Neural progenitor cell (in vitro differentiated cells): Measurements from ENCODE around the gene ZNF480. TPM values are rescaled to one million over a fixed set of nuclear protein-coding genes. Genes with fewer than 3 reads are reported as not detected.

Source experiments
- DNase-seq: peaks from one replicate; pipeline ENCODE4 v3.0.0-alpha.2; 2016; ENCODE audit warnings: low spot score
- H2AFZ ChIP-seq: fragments of 200-600 bp; sonication (generic); replicated peaks from 2 replicates; pipeline ENCODE4 v1.6.1; 2016; ENCODE audit warnings: antibody characterized with exemption
- H3F3A ChIP-seq: fragments of 200-600 bp; sonication (generic); 2 replicates; pipeline ENCODE4 v1.6.1; 2016; ENCODE audit warnings: antibody characterized with exemption, low read depth
- H3K27ac ChIP-seq: fragments of 200-600 bp; sonication (generic); 2 replicates; pipeline ENCODE4 v1.5.1; 2016; ENCODE audit warnings: mild to moderate bottlenecking
- H3K27me3 ChIP-seq: fragments of 200-600 bp; sonication (generic); 2 replicates; pipeline ENCODE4 v1.6.1; 2016; ENCODE audit warnings: mild to moderate bottlenecking, moderate library complexity
- H3K36me3 ChIP-seq: fragments of 200-600 bp; sonication (generic); 2 replicates; pipeline ENCODE4 v1.5.1; 2016
- H3K4me1 ChIP-seq: fragments of 200-600 bp; sonication (generic); 2 replicates; pipeline ENCODE4 v1.6.1; 2016; ENCODE audit warnings: mixed run types
- H3K4me2 ChIP-seq: fragments of 200-600 bp; sonication (generic); 2 replicates; pipeline ENCODE4 v1.6.1; 2016
- H3K4me3 ChIP-seq: fragments of 200-600 bp; sonication (generic); 2 replicates; pipeline ENCODE4 v1.5.1; 2016
- H3K79me2 ChIP-seq: fragments of 200-600 bp; sonication (generic); 2 replicates; pipeline ENCODE4 v1.6.1; 2016; ENCODE audit warnings: low read depth
- H3K9ac ChIP-seq: fragments of 200-600 bp; sonication (generic); 2 replicates; pipeline ENCODE4 v1.6.1; 2016
- H3K9me3 ChIP-seq: fragments of 200-600 bp; sonication (generic); 2 replicates; pipeline ENCODE4 v1.5.1; 2016; ENCODE audit warnings: low read depth
- H4K20me1 ChIP-seq: fragments of 200-600 bp; sonication (generic); 2 replicates; pipeline ENCODE4 v1.6.1; 2016; ENCODE audit warnings: low read depth
- H3K27ac Mint-ChIP-seq: 3 replicates; pipeline ENCODE4 v1.8.0; 2021; ENCODE audit warnings: mixed read lengths
- H3K27me3 Mint-ChIP-seq: 2 replicates; pipeline ENCODE4 v1.8.0; 2022; ENCODE audit warnings: low read depth, mild to moderate bottlenecking, inconsistent platforms, moderate library complexity, mixed read lengths; ENCODE audit not compliant: insufficient read depth
- H3K36me3 Mint-ChIP-seq: 3 replicates; pipeline ENCODE4 v1.8.0; 2021; ENCODE audit warnings: mixed read lengths
- H3K4me1 Mint-ChIP-seq: 3 replicates; pipeline ENCODE4 v1.8.0; 2021; ENCODE audit warnings: mixed read lengths
- H3K4me3 Mint-ChIP-seq: 3 replicates; pipeline ENCODE4 v1.8.0; 2021; ENCODE audit warnings: mild to moderate bottlenecking, moderate library complexity, mixed read lengths
- H3K9me3 Mint-ChIP-seq: 3 replicates; pipeline ENCODE4 v1.8.0; 2020; ENCODE audit warnings: mixed read lengths
- EZH2 ChIP-seq: fragments of 200-600 bp; sonication (generic); IDR thresholded peaks from 2 replicates; pipeline ENCODE4 v1.6.1; 2017; ENCODE audit warnings: antibody characterized with exemption, mild to moderate bottlenecking, moderate library complexity
- EZH2phosphoT487 ChIP-seq: fragments of 200-600 bp; sonication (generic); IDR thresholded peaks from 2 replicates; pipeline ENCODE4 v1.6.1; 2017; ENCODE audit warnings: antibody characterized with exemption
- total RNA-seq: library from RNA; depleted of rRNA; stranded (reverse); fragments of >200 nt; gene quantifications from 2 replicates; pipeline ENCODE4 v1.2.3, GENCODE V29; 2015; ENCODE audit warnings: low replicate concordance
- TF ChIP-seq, protein P1 (sequence below): fragments of 200-600 bp; sonication (generic); IDR thresholded peaks from 2 replicates; pipeline ENCODE4 v1.5.1; 2017; ENCODE audit warnings: antibody characterized with exemption, mild to moderate bottlenecking

Gene ZNF480
- total RNA-seq, 1 donor from 2014 or later = 18.1 TPM

DNA sequence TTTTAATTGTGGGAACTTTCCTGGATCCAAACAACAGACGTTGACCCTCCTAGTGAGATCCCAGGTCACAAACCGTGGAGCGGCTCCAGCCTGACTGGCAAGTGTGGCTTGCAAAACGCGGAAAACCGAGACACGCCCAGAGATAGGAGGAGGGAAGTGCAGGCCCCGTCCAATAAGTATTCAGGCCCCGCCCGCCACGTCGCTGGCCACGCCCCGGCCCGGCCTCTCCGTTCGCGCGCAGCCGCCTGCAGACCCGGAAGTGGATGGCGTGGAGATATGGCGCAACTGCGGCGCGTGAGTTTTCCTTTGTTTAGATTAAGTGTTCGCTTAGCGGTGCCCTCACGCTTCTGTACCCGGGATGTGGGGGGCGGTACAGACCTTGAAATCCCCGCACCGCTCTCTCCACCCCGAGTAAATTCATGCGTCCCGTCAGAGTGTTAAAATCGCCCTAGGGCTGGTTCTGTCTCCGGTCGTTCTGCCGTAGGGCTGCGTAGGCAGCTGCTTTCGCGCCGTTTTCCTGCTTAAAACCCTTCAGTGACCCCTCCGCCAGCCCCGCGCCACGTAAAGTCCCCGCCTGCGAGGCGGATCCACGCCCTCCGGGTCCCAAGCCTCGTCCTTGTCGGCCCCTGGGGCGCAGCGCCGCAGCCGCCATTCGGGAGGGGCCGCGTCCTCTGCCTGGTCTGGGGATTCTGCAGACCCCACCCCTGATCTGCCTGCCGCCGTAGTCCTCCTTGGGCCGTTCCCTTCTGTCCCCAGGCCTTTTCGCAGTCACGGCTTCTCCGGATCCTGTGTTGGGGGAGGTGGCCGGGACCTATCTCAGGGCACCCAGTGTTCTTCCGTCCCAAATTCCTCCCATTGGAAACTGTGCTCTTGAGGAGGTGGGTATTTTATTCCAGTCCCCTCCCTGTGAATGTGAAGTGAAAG, 27.4 kb upstream of the ZNF480 start, which contains the start of gene ZNF766:
Gene ZNF766, plus strand, starts transcription at position 250 of the 924 bp plus-strand sequence. Its CDS starts 27 bp downstream, at position 277.
- peaks cover 52% of the 10 kb centered on the region for H3K79me2 ChIP-seq
- H3K4me3 Mint-ChIP-seq = peak within 1 kb of the TSS; percentile 93
- H4K20me1 ChIP-seq = peaks cover 2% of the 10 kb centered on the region
- H3K36me3 ChIP-seq = peaks cover 5% of the 10 kb centered on the region
- peak within 1 kb of the TSS; percentile 84 for H3K4me3 ChIP-seq
- peak within 1 kb of the TSS; percentile 28 for H2AFZ ChIP-seq
- no peak for TF ChIP-seq EZH2
- TF ChIP-seq, protein P1, sequence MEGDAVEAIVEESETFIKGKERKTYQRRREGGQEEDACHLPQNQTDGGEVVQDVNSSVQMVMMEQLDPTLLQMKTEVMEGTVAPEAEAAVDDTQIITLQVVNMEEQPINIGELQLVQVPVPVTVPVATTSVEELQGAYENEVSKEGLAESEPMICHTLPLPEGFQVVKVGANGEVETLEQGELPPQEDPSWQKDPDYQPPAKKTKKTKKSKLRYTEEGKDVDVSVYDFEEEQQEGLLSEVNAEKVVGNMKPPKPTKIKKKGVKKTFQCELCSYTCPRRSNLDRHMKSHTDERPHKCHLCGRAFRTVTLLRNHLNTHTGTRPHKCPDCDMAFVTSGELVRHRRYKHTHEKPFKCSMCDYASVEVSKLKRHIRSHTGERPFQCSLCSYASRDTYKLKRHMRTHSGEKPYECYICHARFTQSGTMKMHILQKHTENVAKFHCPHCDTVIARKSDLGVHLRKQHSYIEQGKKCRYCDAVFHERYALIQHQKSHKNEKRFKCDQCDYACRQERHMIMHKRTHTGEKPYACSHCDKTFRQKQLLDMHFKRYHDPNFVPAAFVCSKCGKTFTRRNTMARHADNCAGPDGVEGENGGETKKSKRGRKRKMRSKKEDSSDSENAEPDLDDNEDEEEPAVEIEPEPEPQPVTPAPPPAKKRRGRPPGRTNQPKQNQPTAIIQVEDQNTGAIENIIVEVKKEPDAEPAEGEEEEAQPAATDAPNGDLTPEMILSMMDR = no peak
- no peak for TF ChIP-seq EZH2phosphoT487
- peak; percentile 96 for DNase-seq
- H3K27me3 Mint-ChIP-seq = peaks cover 6% of the 10 kb centered on the region
- peak within 1 kb of the TSS; percentile 85 for H3K4me2 ChIP-seq
- peaks cover 44% of the 10 kb centered on the region for H3K9me3 Mint-ChIP-seq
- peak within 1 kb of the TSS; percentile 91 for H3K9ac ChIP-seq
- no peaks in the 10 kb centered on the region for H3K27me3 ChIP-seq
- peaks cover 7% of the 10 kb centered on the region for H3F3A ChIP-seq
- H3K4me1 Mint-ChIP-seq = peaks cover 8% of the 10 kb centered on the region
- peaks cover 4% of the 10 kb centered on the region for H3K4me1 ChIP-seq
- H3K9me3 ChIP-seq = no peaks in the 10 kb centered on the region
- H3K27ac ChIP-seq = peak within 1 kb of the TSS; percentile 70
- peaks cover 37% of the 10 kb centered on the region for H3K36me3 Mint-ChIP-seq
- peak within 1 kb of the TSS; percentile 89 for H3K27ac Mint-ChIP-seq

DNA sequence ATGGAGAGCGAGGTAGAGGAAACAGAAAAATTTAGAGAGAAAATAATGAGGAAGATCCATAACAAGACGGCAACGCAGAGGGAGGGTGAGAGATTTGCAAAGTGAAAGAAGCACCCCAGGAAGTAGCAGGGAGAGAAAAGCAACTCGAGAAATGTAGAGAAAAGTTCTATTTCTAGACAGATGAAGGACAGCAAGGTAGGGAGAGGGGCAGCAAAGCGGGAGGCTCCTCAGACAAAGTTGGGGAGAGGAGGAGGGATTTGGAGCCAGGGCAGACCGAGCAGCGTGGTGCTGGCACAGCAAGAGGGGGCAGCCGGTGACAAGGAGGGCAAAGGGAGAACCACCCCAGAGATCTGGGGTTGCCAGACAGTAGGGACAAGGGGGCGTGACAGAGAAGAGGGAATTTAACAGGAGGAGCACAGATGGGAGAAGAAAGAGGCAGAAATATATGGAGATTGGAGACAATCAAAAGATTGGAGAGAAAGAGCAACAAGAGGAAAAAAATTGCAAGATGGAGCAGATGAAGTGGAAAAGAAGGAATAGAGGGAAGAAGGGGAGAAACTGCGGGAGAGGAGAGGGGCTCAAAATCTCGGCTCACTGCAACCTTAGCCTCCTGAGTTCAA, 26.6 kb upstream of the ZNF480 start:
- Histone ChIP-seq H3K9ac (peak overlapping the region; percentile 91), H3K9me3 (no peaks in the 10 kb centered on the region), H3K27me3 (no peaks in the 10 kb centered on the region), H3F3A (peaks cover 7% of the 10 kb centered on the region), H3K4me2 (peak overlapping the region; percentile 85), H3K36me3 (peaks cover 5% of the 10 kb centered on the region), H4K20me1 (peaks cover 10% of the 10 kb centered on the region), H3K4me1 (peaks cover 4% of the 10 kb centered on the region), H2AFZ (peak overlapping the region; percentile 28), H3K4me3 (peak overlapping the region; percentile 84), H3K79me2 (peaks cover 60% of the 10 kb centered on the region), H3K27ac (no peak overlapping the region)
- peaks cover 6% of the 10 kb centered on the region for H3K27me3 Mint-ChIP-seq
- H3K9me3 Mint-ChIP-seq = peaks cover 49% of the 10 kb centered on the region
- peak; percentile 29 for DNase-seq
- peaks cover 45% of the 10 kb centered on the region for H3K36me3 Mint-ChIP-seq
- H3K27ac Mint-ChIP-seq = peak overlapping the region; percentile 89
- peaks cover 8% of the 10 kb centered on the region for H3K4me1 Mint-ChIP-seq
- TF ChIP-seq, protein P1 = no peak
- no peak for TF ChIP-seq EZH2phosphoT487
- no peak for TF ChIP-seq EZH2
- peak overlapping the region; percentile 93 for H3K4me3 Mint-ChIP-seq

DNA sequence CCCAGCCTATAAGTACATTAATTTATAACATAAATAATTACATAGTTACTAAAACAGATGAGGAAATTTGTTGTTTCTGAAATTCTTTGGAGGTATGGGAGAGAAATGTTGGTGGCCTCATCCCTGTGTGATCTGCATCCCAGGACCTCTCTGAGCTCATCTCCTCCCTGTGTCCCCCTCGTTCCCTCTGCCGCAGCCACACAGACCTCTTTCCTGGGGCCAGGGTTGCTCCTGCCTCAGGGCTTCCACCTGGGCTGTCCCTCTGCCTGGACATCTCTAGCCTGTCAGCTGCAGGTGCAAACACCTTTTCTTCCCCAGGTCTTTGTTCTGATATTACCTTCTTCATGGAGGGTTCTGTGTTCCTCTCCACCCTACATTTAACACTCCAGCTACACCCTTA, 23.7 kb upstream of the ZNF480 start:
- H3K9me3 ChIP-seq = no peaks in the 10 kb centered on the region
- peaks cover 28% of the 10 kb centered on the region for H4K20me1 ChIP-seq
- peaks cover 5% of the 10 kb centered on the region for H3K36me3 ChIP-seq
- H3K4me2 ChIP-seq = no peak overlapping the region
- H3K4me3 ChIP-seq = no peak overlapping the region
- DNase-seq = no peak
- no peaks in the 10 kb centered on the region for H3K27me3 ChIP-seq
- no peak overlapping the region for H3K27ac ChIP-seq
- peaks cover 69% of the 10 kb centered on the region for H3K36me3 Mint-ChIP-seq
- H3K79me2 ChIP-seq = peaks cover 89% of the 10 kb centered on the region
- no peak overlapping the region for H3K27ac Mint-ChIP-seq
- no peak overlapping the region for H3K9ac ChIP-seq
- H3F3A ChIP-seq = peaks cover 7% of the 10 kb centered on the region
- peaks cover 11% of the 10 kb centered on the region for H3K4me1 ChIP-seq
- peaks cover 6% of the 10 kb centered on the region for H3K27me3 Mint-ChIP-seq
- TF ChIP-seq, protein P1 = no peak
- peaks cover 8% of the 10 kb centered on the region for H3K4me1 Mint-ChIP-seq
- H3K4me3 Mint-ChIP-seq = no peak overlapping the region
- peaks cover 72% of the 10 kb centered on the region for H3K9me3 Mint-ChIP-seq
- no peak overlapping the region for H2AFZ ChIP-seq
